Glutamatergic neuron (in vitro differentiated cells): Measurements from ENCODE around the gene VPS37C. TPM values are rescaled to one million over a fixed set of nuclear protein-coding genes. Genes with fewer than 3 reads are reported as not detected.

ENCODE experiments used
- DNase-seq: peaks from one replicate; pipeline ENCODE4 v3.0.0; 2022
- H3K27ac Mint-ChIP-seq: one replicate; pipeline ENCODE4 v1.8.0; 2020; ENCODE audit warnings: mild to moderate bottlenecking, mixed read lengths, inconsistent platforms; ENCODE audit not compliant: unreplicated experiment
- H3K27me3 Mint-ChIP-seq: one replicate; pipeline ENCODE4 v1.8.0; 2020; ENCODE audit warnings: mild to moderate bottlenecking, moderate library complexity, mixed read lengths, inconsistent platforms; ENCODE audit not compliant: unreplicated experiment
- H3K36me3 Mint-ChIP-seq: one replicate; pipeline ENCODE4 v1.8.0; 2020; ENCODE audit warnings: mild to moderate bottlenecking, mixed read lengths, inconsistent platforms; ENCODE audit not compliant: unreplicated experiment
- H3K4me1 Mint-ChIP-seq: one replicate; pipeline ENCODE4 v1.8.0; 2020; ENCODE audit warnings: mild to moderate bottlenecking, low read depth, mixed read lengths, inconsistent platforms; ENCODE audit not compliant: unreplicated experiment
- H3K4me3 Mint-ChIP-seq: one replicate; pipeline ENCODE4 v1.8.0; 2020; ENCODE audit warnings: mild to moderate bottlenecking, mixed read lengths, inconsistent platforms; ENCODE audit not compliant: unreplicated experiment
- H3K9me3 Mint-ChIP-seq: one replicate; pipeline ENCODE4 v1.8.0; 2020; ENCODE audit warnings: mild to moderate bottlenecking, moderate library complexity, mixed read lengths, inconsistent platforms; ENCODE audit not compliant: unreplicated experiment
- CTCF ChIP-seq: fragments of 200-600 bp; sonication (generic); IDR thresholded peaks from one replicate; pipeline ENCODE4 v1.5.0; 2021; ENCODE audit not compliant: partially characterized antibody, unreplicated experiment
- total RNA-seq: library from RNA; stranded (reverse); fragmentation: NEBNext Ultra II Directional; extraction: Animal tissue kit (Norgen Biotek cat#: 25700); gene quantifications from one replicate; pipeline ENCODE4 v1.2.1, GENCODE V29; 2021; ENCODE audit not compliant: unreplicated experiment

Gene VPS37C
- total RNA-seq, 1 donor from 2014 or later = 27.1 TPM

- H3K27me3 Mint-ChIP-seq = peaks cover 10% of the 10 kb centered on the region
- TF ChIP-seq CTCF = no peak
- no peak overlapping the region for H3K27ac Mint-ChIP-seq
- peaks cover 3% of the 10 kb centered on the region for H3K9me3 Mint-ChIP-seq
- no peak for DNase-seq
- H3K4me1 Mint-ChIP-seq = peaks cover 32% of the 10 kb centered on the region
- H3K36me3 Mint-ChIP-seq = no peaks in the 10 kb centered on the region
- H3K4me3 Mint-ChIP-seq = no peak overlapping the region
Measured at GRCh38 chr11:61127991-61128390, 33.2 kb downstream of the VPS37C start.

DNA sequence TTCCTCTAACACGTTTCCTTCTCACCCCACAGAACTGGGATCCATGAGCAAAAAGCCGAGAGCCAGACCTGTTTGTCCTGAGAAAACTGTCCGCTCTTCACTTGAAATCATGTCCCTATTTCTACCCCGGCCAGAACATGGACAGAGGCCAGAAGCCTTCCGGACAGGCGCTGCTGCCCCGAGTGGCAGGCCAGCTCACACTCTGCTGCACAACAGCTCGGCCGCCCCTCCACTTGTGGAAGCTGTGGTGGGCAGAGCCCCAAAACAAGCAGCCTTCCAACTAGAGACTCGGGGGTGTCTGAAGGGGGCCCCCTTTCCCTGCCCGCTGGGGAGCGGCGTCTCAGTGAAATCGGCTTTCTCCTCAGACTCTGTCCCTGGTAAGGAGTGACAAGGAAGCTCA, 35.0 kb downstream of the VPS37C start:
- no peaks in the 10 kb centered on the region for H3K36me3 Mint-ChIP-seq
- no peak for DNase-seq
- H3K27ac Mint-ChIP-seq = peak overlapping the region; percentile 34
- H3K4me1 Mint-ChIP-seq = peaks cover 27% of the 10 kb centered on the region
- no peak for TF ChIP-seq CTCF
- H3K4me3 Mint-ChIP-seq = peak overlapping the region; percentile 32
- peaks cover 3% of the 10 kb centered on the region for H3K9me3 Mint-ChIP-seq
- H3K27me3 Mint-ChIP-seq = peaks cover 9% of the 10 kb centered on the region

GRCh38 chr11:61125310-61125684, 35.9 kb downstream of the VPS37C start:
- peaks cover 3% of the 10 kb centered on the region for H3K9me3 Mint-ChIP-seq
- H3K36me3 Mint-ChIP-seq = no peaks in the 10 kb centered on the region
- H3K27ac Mint-ChIP-seq = no peak overlapping the region
- H3K4me3 Mint-ChIP-seq = no peak overlapping the region
- peaks cover 28% of the 10 kb centered on the region for H3K4me1 Mint-ChIP-seq
- peaks cover 9% of the 10 kb centered on the region for H3K27me3 Mint-ChIP-seq
- DNase-seq = no peak
- no peak for TF ChIP-seq CTCF

DNA sequence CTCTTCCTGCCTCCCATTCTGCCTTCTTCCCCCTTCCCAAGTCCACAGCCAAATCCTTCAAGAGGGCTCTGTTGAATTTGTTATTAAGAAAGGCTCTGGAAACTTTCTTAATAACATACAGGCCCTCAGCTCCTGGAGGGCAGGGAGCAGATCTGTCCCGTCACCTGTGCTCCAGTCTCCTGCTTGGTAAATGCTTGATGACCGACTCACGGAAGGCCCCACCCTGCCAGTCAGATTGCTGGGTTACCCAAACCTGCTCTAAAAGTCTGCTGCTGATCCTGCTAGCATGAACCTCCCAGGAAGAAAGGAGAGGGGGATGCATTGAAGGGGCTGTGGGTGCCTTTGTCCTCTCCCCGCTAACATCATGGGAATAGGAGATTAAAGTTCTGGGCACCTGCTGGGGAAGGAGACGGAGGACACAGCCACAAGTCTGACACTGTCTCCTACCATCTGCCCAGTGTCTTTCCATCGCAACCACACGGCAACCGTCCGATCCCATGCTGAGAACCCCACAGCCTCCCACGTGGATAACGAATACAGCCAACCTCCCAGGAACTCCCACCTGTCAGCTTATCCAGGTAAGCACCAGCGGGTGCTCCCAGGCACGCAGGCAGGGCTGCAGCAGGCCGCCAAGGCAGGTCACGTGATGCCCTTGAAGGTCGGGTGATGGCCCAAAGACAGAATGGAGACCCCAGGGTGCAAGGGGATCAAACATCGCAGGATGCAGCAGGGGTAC, 36.5 kb downstream of the VPS37C start:
- H3K4me1 Mint-ChIP-seq = peaks cover 27% of the 10 kb centered on the region
- H3K4me3 Mint-ChIP-seq = peak overlapping the region; percentile 20
- DNase-seq = no peak
- H3K27me3 Mint-ChIP-seq = peaks cover 9% of the 10 kb centered on the region
- TF ChIP-seq CTCF = no peak
- peaks cover 4% of the 10 kb centered on the region for H3K9me3 Mint-ChIP-seq
- peak overlapping the region; percentile 26 for H3K27ac Mint-ChIP-seq
- H3K36me3 Mint-ChIP-seq = no peaks in the 10 kb centered on the region

DNA sequence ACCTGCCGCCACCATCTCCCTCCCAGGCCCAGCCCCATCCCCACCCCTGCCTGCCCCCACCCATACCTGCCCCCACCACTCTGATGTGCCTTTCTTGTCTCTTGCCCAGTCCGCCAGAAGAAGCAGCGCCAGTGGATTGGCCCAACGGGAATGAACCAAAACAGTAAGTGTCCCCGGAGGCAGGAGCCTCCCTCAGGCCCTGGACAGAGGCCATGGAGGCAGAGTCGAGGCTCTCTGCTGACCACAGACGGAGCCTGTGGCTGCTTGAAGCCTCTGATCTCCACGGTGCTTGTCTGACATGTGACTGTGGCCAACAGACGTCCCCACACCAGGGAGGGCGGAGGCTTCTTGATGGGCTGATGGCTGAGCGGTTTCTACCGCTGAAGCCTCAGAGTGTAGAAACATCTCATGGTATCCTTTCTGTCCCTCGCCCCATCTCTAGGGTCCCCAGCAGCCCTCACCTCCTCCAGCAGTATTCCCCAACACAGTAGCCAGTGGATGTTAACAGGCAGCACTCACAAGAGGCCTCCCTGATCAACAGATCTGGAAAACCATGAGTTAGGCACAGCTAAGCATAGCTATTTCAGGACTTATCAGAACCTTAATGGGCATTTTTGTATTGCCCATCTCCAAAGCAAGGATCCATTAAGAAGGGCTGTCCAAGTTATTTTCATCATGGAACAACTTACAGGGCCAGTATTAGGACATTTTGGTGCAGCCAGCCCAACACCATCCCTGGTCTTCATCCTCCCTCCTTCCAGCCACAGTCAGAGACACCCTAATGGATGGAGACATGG, 37.3 kb downstream of the VPS37C start:
- no peak for TF ChIP-seq CTCF
- H3K27me3 Mint-ChIP-seq = peaks cover 9% of the 10 kb centered on the region
- H3K36me3 Mint-ChIP-seq = no peaks in the 10 kb centered on the region
- DNase-seq = no peak
- peaks cover 27% of the 10 kb centered on the region for H3K4me1 Mint-ChIP-seq
- no peak overlapping the region for H3K4me3 Mint-ChIP-seq
- H3K9me3 Mint-ChIP-seq = peaks cover 6% of the 10 kb centered on the region
- peak overlapping the region; percentile 26 for H3K27ac Mint-ChIP-seq
